Keratinocyte (primary cell): ENCODE data around the gene CASP8.

Experiments used
- CTCF ChIP-seq, 3 experiments: IDR thresholded peaks in 1 of 3; conservative IDR thresholded peaks in 1 of 3; optimal IDR thresholded peaks in 1 of 3; 2 replicates in 2 of 3; 3 replicates in 1 of 3; pipeline versions ENCODE3 to v1.5.1; 2011; ENCODE audit warnings: low read length in 3 of 3, mild to moderate bottlenecking in 3 of 3, moderate library complexity in 2 of 3, control low read depth in 1 of 3, inconsistent platforms in 1 of 3; ENCODE audit not compliant: insufficient read depth in 2 of 3; ENCODE audit errors: extremely low read depth in 1 of 3
- EZH2 ChIP-seq: IDR thresholded peaks from one replicate; pipeline ENCODE4 v1.6.1; 2012; ENCODE audit warnings: inconsistent platforms, mild to moderate bottlenecking, low read length, moderate library complexity

GRCh38 chr2:201298462-201299052 is 38.2 kb downstream of the CASP8 start:
- TF ChIP-seq CTCF (optimal IDR thresholded peaks at IDR 0.05 in 1 of 3, IDR thresholded peaks at IDR 0.05 in 1 of 3, conservative IDR thresholded peaks at IDR 0.05 in 1 of 3; ENCODE audit: extremely low read depth in 1 of 3, insufficient read depth in 2 of 3, low read length in 3 of 3), result no peak
- no peak for TF ChIP-seq EZH2
